Endodermal cell (in vitro differentiated cells): ENCODE results near the gene ATP6V1G3. TPM values are rescaled to one million over a fixed set of nuclear protein-coding genes. Genes with fewer than 3 reads are reported as not detected.

Experiments used
- DNase-seq: peaks from one replicate; pipeline ENCODE4 v3.0.0-alpha.2; 2017
- H3K27ac ChIP-seq: 2 replicates; pipeline ENCODE4 v1.5.1; 2013; ENCODE audit warnings: mild to moderate bottlenecking, low read depth, low read length, moderate library complexity
- H3K27me3 ChIP-seq: 2 replicates; pipeline ENCODE4 v1.6.1; 2013; ENCODE audit warnings: mild to moderate bottlenecking, low read length, moderate library complexity; ENCODE audit not compliant: insufficient read depth, control insufficient read depth, poor library complexity, severe bottlenecking
- H3K36me3 ChIP-seq: 2 replicates; pipeline ENCODE4 v1.7.0; 2013; ENCODE audit warnings: mild to moderate bottlenecking, low read length, moderate library complexity; ENCODE audit not compliant: control insufficient read depth, insufficient read depth
- H3K4me1 ChIP-seq: one replicate; pipeline ENCODE4 v1.7.0; 2013; ENCODE audit warnings: low read length; ENCODE audit not compliant: control insufficient read depth, insufficient read depth
- H3K4me3 ChIP-seq: 2 replicates; pipeline ENCODE4 v1.5.1; 2013; ENCODE audit warnings: mild to moderate bottlenecking, low read length, moderate library complexity
- H3K9ac ChIP-seq: 2 replicates; pipeline ENCODE4 v1.6.1; 2013; ENCODE audit warnings: mild to moderate bottlenecking, low read length, moderate library complexity; ENCODE audit not compliant: poor library complexity, severe bottlenecking; ENCODE audit errors: extremely low read depth
- H3K9me3 ChIP-seq: 2 replicates; pipeline ENCODE4 v1.6.1; 2013; ENCODE audit warnings: mild to moderate bottlenecking, low read length, moderate library complexity; ENCODE audit not compliant: control insufficient read depth
- H3K27ac Mint-ChIP-seq: 2 replicates; pipeline ENCODE4 v1.8.0; 2020; ENCODE audit warnings: mixed read lengths
- H3K27me3 Mint-ChIP-seq: 2 replicates; pipeline ENCODE4 v1.8.0; 2021; ENCODE audit warnings: mild to moderate bottlenecking, mixed read lengths; ENCODE audit not compliant: insufficient read depth
- H3K36me3 Mint-ChIP-seq: 2 replicates; pipeline ENCODE4 v1.8.0; 2020; ENCODE audit warnings: low read depth, mixed read lengths
- H3K4me1 Mint-ChIP-seq: 2 replicates; pipeline ENCODE4 v1.8.0; 2020; ENCODE audit warnings: mixed read lengths
- H3K4me3 Mint-ChIP-seq: 2 replicates; pipeline ENCODE4 v1.8.0; 2020; ENCODE audit warnings: mild to moderate bottlenecking, moderate library complexity, mixed read lengths
- H3K9me3 Mint-ChIP-seq: 2 replicates; pipeline ENCODE4 v1.8.0; 2020; ENCODE audit warnings: mild to moderate bottlenecking, mixed read lengths
- WGBS, 2 experiments: methylation state at CpG; one replicate each; pipeline versions ENCODE4 v1.1.5 to v1.1.7; 2013; ENCODE audit warnings: missing lambda C conversion rate in 2 of 2, mixed read lengths in 1 of 2; ENCODE audit not compliant: insufficient coverage in 1 of 2, insufficient read length in 1 of 2; 5-methylcytosine and 5-hydroxymethylcytosine counted together
- total RNA-seq, 2 donors: library from RNA; stranded (reverse); fragmentation: NEBNext Ultra II Directional in 1 of 2; extraction: Animal tissue kit (Norgen Biotek cat#: 25700) in 1 of 2; gene quantifications; 2 replicates in 1 of 2; 3 replicates in 1 of 2; pipeline ENCODE4 v1.2.1, GENCODE V29; 2021
- TF ChIP-seq, protein P1 (sequence below): fragments of 200-600 bp; sonication (generic); conservative IDR thresholded peaks from 2 replicates; pipeline ENCODE4 v1.5.0; 2021; ENCODE audit warnings: antibody characterized with exemption, mild to moderate bottlenecking

ATP6V1G3 gene
- total RNA-seq, 2 donors from 2014 or later: 0.62 to 1.5 TPM

DNA sequence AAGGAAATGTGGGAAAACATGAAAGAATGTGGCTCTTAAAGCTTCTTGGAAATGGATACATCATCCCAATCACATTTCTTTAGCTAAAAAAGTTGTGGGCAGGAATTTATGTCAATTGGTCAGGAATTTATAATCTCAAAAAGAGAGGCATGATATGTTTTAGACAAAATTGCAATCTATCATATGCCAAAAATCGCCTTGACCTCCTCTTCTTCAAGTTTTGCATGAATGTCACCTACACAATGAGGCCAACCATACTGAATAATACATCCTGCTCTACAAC is 42.4 kb downstream of the ATP6V1G3 start:
- Mint-ChIP-seq H3K36me3 (no peaks in the 10 kb centered on the region), H3K4me1 (no peaks in the 10 kb centered on the region), H3K9me3 (peaks cover 5% of the 10 kb centered on the region), H3K27ac (no peak overlapping the region), H3K4me3 (no peak overlapping the region), H3K27me3 (no peaks in the 10 kb centered on the region)
- H3K4me3 ChIP-seq: no peak overlapping the region
- TF ChIP-seq, protein P1, sequence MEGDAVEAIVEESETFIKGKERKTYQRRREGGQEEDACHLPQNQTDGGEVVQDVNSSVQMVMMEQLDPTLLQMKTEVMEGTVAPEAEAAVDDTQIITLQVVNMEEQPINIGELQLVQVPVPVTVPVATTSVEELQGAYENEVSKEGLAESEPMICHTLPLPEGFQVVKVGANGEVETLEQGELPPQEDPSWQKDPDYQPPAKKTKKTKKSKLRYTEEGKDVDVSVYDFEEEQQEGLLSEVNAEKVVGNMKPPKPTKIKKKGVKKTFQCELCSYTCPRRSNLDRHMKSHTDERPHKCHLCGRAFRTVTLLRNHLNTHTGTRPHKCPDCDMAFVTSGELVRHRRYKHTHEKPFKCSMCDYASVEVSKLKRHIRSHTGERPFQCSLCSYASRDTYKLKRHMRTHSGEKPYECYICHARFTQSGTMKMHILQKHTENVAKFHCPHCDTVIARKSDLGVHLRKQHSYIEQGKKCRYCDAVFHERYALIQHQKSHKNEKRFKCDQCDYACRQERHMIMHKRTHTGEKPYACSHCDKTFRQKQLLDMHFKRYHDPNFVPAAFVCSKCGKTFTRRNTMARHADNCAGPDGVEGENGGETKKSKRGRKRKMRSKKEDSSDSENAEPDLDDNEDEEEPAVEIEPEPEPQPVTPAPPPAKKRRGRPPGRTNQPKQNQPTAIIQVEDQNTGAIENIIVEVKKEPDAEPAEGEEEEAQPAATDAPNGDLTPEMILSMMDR: no peak
- H3K9ac ChIP-seq: no peak overlapping the region
- no peak overlapping the region for H3K27ac ChIP-seq
- H3K9me3 ChIP-seq: peaks cover 2% of the 10 kb centered on the region
- DNase-seq: no peak
- no peaks in the 10 kb centered on the region for H3K36me3 ChIP-seq
- no peaks in the 10 kb centered on the region for H3K27me3 ChIP-seq
- H3K4me1 ChIP-seq: no peaks in the 10 kb centered on the region
- WGBS, 2 experiments: 74 to 100% methylated on average over 1 of the region's 1 CpG

DNA sequence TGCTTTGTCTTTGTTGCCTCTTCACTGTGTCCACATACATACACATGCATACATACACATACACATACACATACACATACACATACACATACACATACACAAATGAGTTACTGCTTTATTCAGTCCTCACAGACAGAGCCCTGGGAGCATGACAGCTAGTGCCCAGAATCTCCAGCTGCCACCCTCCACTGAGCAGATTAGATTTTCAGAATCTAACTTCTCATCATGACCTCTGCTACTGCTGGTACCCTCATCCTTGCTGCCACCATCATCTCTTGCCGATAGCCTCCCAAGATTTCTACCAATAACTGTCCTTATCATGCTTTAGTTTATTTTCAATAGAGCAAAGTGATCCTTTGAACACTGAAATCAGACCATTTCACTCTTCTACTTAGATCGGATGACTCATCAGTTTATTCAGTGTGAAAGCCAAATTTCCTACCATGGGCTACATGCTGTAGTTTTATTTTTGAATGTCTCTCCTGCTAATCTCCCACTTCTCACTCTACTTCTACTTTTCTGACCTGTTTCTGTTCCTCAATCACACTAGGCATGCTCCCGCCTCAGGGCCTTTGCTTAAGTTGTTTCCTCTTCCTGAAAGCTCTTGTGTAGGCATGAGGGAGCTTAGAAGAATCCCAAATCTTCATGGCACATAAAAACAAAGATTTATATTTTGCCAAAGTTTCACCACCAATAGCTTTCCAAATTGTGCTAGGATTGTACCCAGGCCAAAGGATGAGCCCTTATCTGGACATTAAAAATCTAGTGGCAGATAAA is 43.0 kb downstream of the ATP6V1G3 start:
- no peaks in the 10 kb centered on the region for H3K27me3 Mint-ChIP-seq
- H3K36me3 Mint-ChIP-seq: no peaks in the 10 kb centered on the region
- Histone ChIP-seq H3K9ac (no peak overlapping the region), H3K4me1 (no peaks in the 10 kb centered on the region), H3K27ac (no peak overlapping the region), H3K27me3 (no peaks in the 10 kb centered on the region), H3K4me3 (no peak overlapping the region), H3K9me3 (no peaks in the 10 kb centered on the region), H3K36me3 (no peaks in the 10 kb centered on the region)
- no peak overlapping the region for H3K4me3 Mint-ChIP-seq
- TF ChIP-seq, protein P1: no peak
- H3K9me3 Mint-ChIP-seq: peaks cover 4% of the 10 kb centered on the region
- DNase-seq: no peak
- H3K4me1 Mint-ChIP-seq: no peaks in the 10 kb centered on the region
- 89 to 95% methylated on average over 2 to 3 of the region's 3 CpGs for WGBS, 2 experiments
- no peak overlapping the region for H3K27ac Mint-ChIP-seq

DNA sequence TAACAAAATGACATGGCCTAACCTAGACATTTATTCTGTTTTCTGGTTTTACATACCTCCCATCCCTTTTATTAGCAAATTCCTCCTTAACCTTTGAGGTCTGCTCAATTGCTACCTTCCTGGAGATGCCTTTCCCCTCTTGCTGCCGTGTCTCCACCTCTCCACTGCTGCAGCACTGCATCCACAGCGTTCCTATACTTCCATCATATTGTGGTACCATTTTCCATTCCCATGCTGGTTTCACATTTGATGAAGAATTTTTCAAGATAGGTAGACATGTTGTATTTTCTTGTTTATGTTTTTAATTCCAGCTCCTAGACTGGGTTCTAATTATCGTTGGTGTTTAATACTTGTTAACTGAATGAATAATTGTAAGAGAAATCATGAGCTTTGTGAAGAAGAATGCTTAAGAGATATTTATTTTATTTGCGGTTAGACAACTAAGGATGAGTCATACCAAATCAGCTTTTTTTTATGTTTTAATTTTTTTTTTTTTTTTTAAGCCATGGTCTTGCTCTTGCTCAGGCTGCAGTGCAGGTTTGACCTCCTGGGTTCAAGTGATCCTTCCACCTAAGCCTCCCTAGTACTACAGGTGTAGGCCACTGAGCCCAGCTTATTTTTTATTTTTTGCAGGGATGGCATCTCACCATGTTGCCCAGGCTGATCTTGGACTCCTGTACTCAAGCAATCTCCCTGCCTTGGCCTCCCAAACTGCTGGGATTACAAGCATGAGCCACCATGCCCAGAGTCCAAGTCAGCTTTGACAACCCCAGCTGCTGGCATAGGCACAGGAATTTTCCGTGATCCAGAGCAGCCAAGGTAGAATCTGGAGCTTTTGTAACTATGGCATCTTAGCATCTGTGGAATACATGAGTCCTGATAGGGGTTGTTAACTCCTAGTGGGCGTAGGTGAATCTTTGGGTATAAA is 44.0 kb downstream of the ATP6V1G3 start:
- H3K4me3 Mint-ChIP-seq: no peak overlapping the region
- no peaks in the 10 kb centered on the region for H3K36me3 ChIP-seq
- no peaks in the 10 kb centered on the region for H3K27me3 ChIP-seq
- H3K4me1 Mint-ChIP-seq: no peaks in the 10 kb centered on the region
- H3K36me3 Mint-ChIP-seq: no peaks in the 10 kb centered on the region
- no peak overlapping the region for H3K27ac Mint-ChIP-seq
- 85 to 87% methylated on average over 5 to 6 of the region's 6 CpGs for WGBS, 2 experiments
- no peak overlapping the region for H3K27ac ChIP-seq
- H3K4me3 ChIP-seq: no peak overlapping the region
- H3K9me3 Mint-ChIP-seq: peaks cover 2% of the 10 kb centered on the region
- no peak for DNase-seq
- no peak overlapping the region for H3K9ac ChIP-seq
- TF ChIP-seq, protein P1: no peak
- no peaks in the 10 kb centered on the region for H3K9me3 ChIP-seq
- H3K4me1 ChIP-seq: no peaks in the 10 kb centered on the region
- no peaks in the 10 kb centered on the region for H3K27me3 Mint-ChIP-seq
